CD14-positive monocyte (primary cell): ENCODE measurements around the gene OR4C12. TPM values are rescaled to one million over a fixed set of nuclear protein-coding genes. Genes with fewer than 3 reads are reported as not detected.
"Not testable (repeated sequence)": the region's sequence is repeated elsewhere in the genome, so short reads cannot be mapped to it uniquely, and the experiment has no call there.

Experiments used
- DNase-seq, 3 donors: peaks; one replicate each; pipeline ENCODE4 v3.0.0-alpha.2; 2011 to 2022
- H2AFZ ChIP-seq: 2 replicates; pipeline ENCODE4 v1.6.0; 2012; ENCODE audit warnings: mild to moderate bottlenecking, low read depth, low read length, inconsistent platforms; ENCODE audit not compliant: insufficient read depth, poor library complexity, severe bottlenecking
- H3K27ac ChIP-seq, 2 donors: 1 replicate in 1 of 2; 2 replicates in 1 of 2; pipeline ENCODE4 v1.5.1; 2012 to 2013; ENCODE audit warnings: low read length in 2 of 2, control low read depth in 1 of 2, inconsistent platforms in 1 of 2, low read depth in 1 of 2, mild to moderate bottlenecking in 1 of 2
- H3K27me3 ChIP-seq, 2 donors: one replicate each; pipeline versions ENCODE4 v1.6.0 to v1.6.1; 2011 to 2013; ENCODE audit warnings: low read length in 2 of 2; ENCODE audit not compliant: control insufficient read depth in 2 of 2, insufficient read depth in 2 of 2
- H3K36me3 ChIP-seq, 2 donors: replicated peaks in 1 of 2; 1 replicate in 1 of 2; 2 replicates in 1 of 2; pipeline versions ENCODE4 v1.5.1 to v1.6.1; 2012 to 2013; ENCODE audit warnings: low read length in 2 of 2, control low read depth in 1 of 2, inconsistent platforms in 1 of 2, mild to moderate bottlenecking in 1 of 2; ENCODE audit not compliant: insufficient read depth in 2 of 2, control insufficient read depth in 1 of 2
- H3K4me1 ChIP-seq, 2 donors: 1 replicate in 1 of 2; 2 replicates in 1 of 2; pipeline versions ENCODE4 v1.5.1 to v1.6.1; 2012 to 2013; ENCODE audit warnings: low read length in 2 of 2, control low read depth in 1 of 2, inconsistent platforms in 1 of 2, mild to moderate bottlenecking in 1 of 2, moderate library complexity in 1 of 2; ENCODE audit not compliant: insufficient read depth in 2 of 2, control insufficient read depth in 1 of 2
- H3K4me2 ChIP-seq: replicated peaks from 2 replicates; pipeline ENCODE3; 2012; ENCODE audit warnings: low read length, moderate library complexity, mild to moderate bottlenecking; ENCODE audit not compliant: poor library complexity, severe bottlenecking; ENCODE audit errors: extremely low read depth
- H3K4me3 ChIP-seq, 3 experiments: fragments of 200-600 bp in 1 of 3; sonication (generic) in 1 of 3; replicated peaks in 1 of 3; 1 replicate in 2 of 3; 2 replicates in 1 of 3; pipeline ENCODE4 v1.5.1; 2011 to 2013; ENCODE audit warnings: low read length in 3 of 3, mild to moderate bottlenecking in 3 of 3, control low read depth in 2 of 3, low read depth in 2 of 3, inconsistent platforms in 1 of 3, moderate library complexity in 1 of 3
- H3K79me2 ChIP-seq: 2 replicates; pipeline ENCODE4 v1.6.0; 2012; ENCODE audit warnings: mild to moderate bottlenecking, control low read depth, inconsistent platforms, low read length, moderate library complexity; ENCODE audit not compliant: insufficient read depth
- H3K9ac ChIP-seq: 2 replicates; pipeline ENCODE4 v1.6.0; 2017; ENCODE audit warnings: low read length, mild to moderate bottlenecking; ENCODE audit not compliant: insufficient read depth, poor library complexity, severe bottlenecking
- H3K9me3 ChIP-seq, 2 donors: replicated peaks in 1 of 2; 1 replicate in 1 of 2; 2 replicates in 1 of 2; pipeline versions ENCODE4 v1.5.1 to v1.6.1; 2012 to 2013; ENCODE audit warnings: low read length in 2 of 2, control low read depth in 1 of 2; ENCODE audit not compliant: control insufficient read depth in 1 of 2, insufficient read depth in 1 of 2
- H4K20me1 ChIP-seq: 2 replicates; pipeline ENCODE4 v1.6.0; 2012; ENCODE audit warnings: mild to moderate bottlenecking, low read length, control low read depth, moderate library complexity; ENCODE audit not compliant: insufficient read depth
- H3K27ac Mint-ChIP-seq, 7 donors: one replicate each; pipeline ENCODE4 v1.8.0; 2020; ENCODE audit warnings: mild to moderate bottlenecking in 7 of 7, mixed read lengths in 7 of 7, moderate library complexity in 6 of 7, inconsistent platforms in 2 of 7
- H3K27me3 Mint-ChIP-seq, 3 donors: one replicate each; pipeline ENCODE4 v1.8.0; 2021 to 2022; ENCODE audit warnings: low read depth in 3 of 3, mild to moderate bottlenecking in 3 of 3, mixed read lengths in 3 of 3, moderate library complexity in 3 of 3, inconsistent platforms in 1 of 3
- H3K36me3 Mint-ChIP-seq, 2 donors: one replicate each; pipeline ENCODE4 v1.8.0; 2020; ENCODE audit warnings: mixed read lengths in 2 of 2, inconsistent platforms in 1 of 2, mild to moderate bottlenecking in 1 of 2
- H3K4me1 Mint-ChIP-seq: one replicate; pipeline ENCODE4 v1.8.0; 2020; ENCODE audit warnings: mild to moderate bottlenecking, mixed read lengths
- H3K4me3 Mint-ChIP-seq, 2 donors: one replicate each; pipeline ENCODE4 v1.8.0; 2020; ENCODE audit warnings: mild to moderate bottlenecking in 2 of 2, mixed read lengths in 2 of 2, moderate library complexity in 1 of 2
- H3K9me3 Mint-ChIP-seq, 7 donors: one replicate each; pipeline ENCODE4 v1.8.0; 2020 to 2022; ENCODE audit warnings: mixed read lengths in 7 of 7, mild to moderate bottlenecking in 6 of 7, moderate library complexity in 6 of 7, inconsistent platforms in 2 of 7
- WGBS: methylation state at CpG from one replicate; pipeline ENCODE4 v1.1.5; 2013; ENCODE audit warnings: missing lambda C conversion rate; ENCODE audit not compliant: insufficient coverage; 5-methylcytosine and 5-hydroxymethylcytosine counted together
- intact Hi-C, 2 donors: fragments of 100-400 bp; cut with micrococcal nuclease; formaldehyde crosslinking; loops; one replicate each; pipeline versions ENCODE4 v1.15.0 to v1.15.1; 2023
- polyA plus RNA-seq, 3 donors: library from polyadenylated mRNA; depleted of rRNA in 1 of 3; unstranded in 2 of 3; stranded (reverse) in 1 of 3; fragments of 300-500 nt in 2 of 3; fragments of >200 nt in 1 of 3; fragmentation: Illumina TruSeq in 2 of 3; gene quantifications; 1 replicate in 2 of 3; 2 replicates in 1 of 3; pipeline ENCODE4 v1.2.3, GENCODE V29; 2012 to 2021
- TF ChIP-seq, protein P1 (sequence below): fragments of 200-600 bp; IDR thresholded peaks from one replicate; pipeline ENCODE4 v1.8.0; 2022; ENCODE audit warnings: antibody characterized with exemption, mild to moderate bottlenecking

OR4C12 gene
- polyA plus RNA-seq, 3 donors, result not detected

DNA sequence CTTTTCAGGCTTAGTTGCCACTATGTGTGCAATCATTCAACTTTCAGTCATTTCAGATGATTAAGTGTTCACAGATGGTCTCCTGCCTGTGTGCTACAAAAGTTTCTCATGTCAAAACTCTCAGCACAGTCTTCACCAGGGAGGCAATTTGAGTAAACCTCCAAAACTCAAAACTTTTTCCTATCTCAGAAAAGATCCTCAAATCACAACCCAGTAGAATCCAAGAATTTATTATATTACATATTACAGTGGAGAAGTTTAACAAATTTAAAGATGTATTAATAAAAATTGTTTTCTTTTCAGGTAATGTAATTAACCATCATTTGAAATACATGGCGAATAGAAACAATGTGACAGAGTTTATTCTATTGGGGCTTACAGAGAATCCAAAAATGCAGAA lies 30.2 kb downstream of the OR4C12 start, which contains the start of gene OR4C13:
Gene OR4C13, plus strand, starts transcription at position 301 of the 400 bp plus-strand sequence. Its CDS starts 32 bp downstream, at position 333.
- intact Hi-C loops, result no loop called here
- H3K4me3 ChIP-seq, result no peak within 1 kb of the TSS
- Mint-ChIP-seq H3K27me3 (no peaks in the 10 kb centered on the region), H3K4me3 (no peak within 1 kb of the TSS), H3K9me3 (peaks cover 0 to 16% (median 9%) of the 10 kb centered on the region in 7 donors), H3K36me3 (no peaks in the 10 kb centered on the region), H3K27ac (peak within 1 kb of the TSS in 1 of 7 donors; percentile 52), H3K4me1 (no peaks in the 10 kb centered on the region)
- H3K27ac ChIP-seq, result no peak within 1 kb of the TSS
- no peaks in the 10 kb centered on the region for H3K36me3 ChIP-seq
- no peak within 1 kb of the TSS for H2AFZ ChIP-seq
- H3K79me2 ChIP-seq, result no peaks in the 10 kb centered on the region
- no peaks in the 10 kb centered on the region for H3K27me3 ChIP-seq
- peaks cover 6 to 11% of the 10 kb centered on the region in 2 donors for H3K9me3 ChIP-seq
- no peak within 1 kb of the TSS for H3K9ac ChIP-seq
- no peak for DNase-seq
- TF ChIP-seq, protein P1, sequence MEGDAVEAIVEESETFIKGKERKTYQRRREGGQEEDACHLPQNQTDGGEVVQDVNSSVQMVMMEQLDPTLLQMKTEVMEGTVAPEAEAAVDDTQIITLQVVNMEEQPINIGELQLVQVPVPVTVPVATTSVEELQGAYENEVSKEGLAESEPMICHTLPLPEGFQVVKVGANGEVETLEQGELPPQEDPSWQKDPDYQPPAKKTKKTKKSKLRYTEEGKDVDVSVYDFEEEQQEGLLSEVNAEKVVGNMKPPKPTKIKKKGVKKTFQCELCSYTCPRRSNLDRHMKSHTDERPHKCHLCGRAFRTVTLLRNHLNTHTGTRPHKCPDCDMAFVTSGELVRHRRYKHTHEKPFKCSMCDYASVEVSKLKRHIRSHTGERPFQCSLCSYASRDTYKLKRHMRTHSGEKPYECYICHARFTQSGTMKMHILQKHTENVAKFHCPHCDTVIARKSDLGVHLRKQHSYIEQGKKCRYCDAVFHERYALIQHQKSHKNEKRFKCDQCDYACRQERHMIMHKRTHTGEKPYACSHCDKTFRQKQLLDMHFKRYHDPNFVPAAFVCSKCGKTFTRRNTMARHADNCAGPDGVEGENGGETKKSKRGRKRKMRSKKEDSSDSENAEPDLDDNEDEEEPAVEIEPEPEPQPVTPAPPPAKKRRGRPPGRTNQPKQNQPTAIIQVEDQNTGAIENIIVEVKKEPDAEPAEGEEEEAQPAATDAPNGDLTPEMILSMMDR, result no peak
- WGBS, result no CpG with 5 or more reads among the region's 1 CpG
- no peaks in the 10 kb centered on the region for H4K20me1 ChIP-seq
- H3K4me1 ChIP-seq, result no peaks in the 10 kb centered on the region
- H3K4me2 ChIP-seq, result no peak within 1 kb of the TSS

DNA sequence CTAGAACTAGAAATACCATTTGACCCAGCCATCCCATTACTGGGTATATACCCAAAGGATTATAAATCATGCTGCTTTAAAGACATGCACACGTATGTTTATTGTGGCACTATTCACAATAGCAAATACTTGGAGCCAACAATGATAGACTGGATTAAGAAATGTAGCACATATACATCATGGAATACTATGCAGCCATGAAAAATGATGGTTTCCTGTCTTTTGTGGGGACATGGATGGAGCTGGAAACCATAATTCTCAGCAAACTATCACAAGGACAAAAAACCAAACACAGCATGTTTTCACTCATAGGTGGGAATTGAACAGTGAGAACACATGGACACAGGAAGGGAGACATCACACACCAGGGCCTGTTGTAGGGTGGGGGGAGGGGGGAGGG lies 33.6 kb downstream of the OR4C12 start:
- DNase-seq, H3K4me1 Mint-ChIP-seq, H3K27ac Mint-ChIP-seq, H4K20me1 ChIP-seq, H3K27me3 Mint-ChIP-seq, H3K27me3 ChIP-seq, intact Hi-C loops, H3K36me3 ChIP-seq, H3K4me1 ChIP-seq, H3K9ac ChIP-seq, H3K9me3 ChIP-seq, H2AFZ ChIP-seq, H3K4me3 Mint-ChIP-seq, H3K4me2 ChIP-seq, H3K79me2 ChIP-seq, H3K36me3 Mint-ChIP-seq, H3K27ac ChIP-seq, H3K4me3 ChIP-seq: not testable (repeated sequence)
- WGBS, result no CpG with 5 or more reads among the region's 1 CpG
- H3K9me3 Mint-ChIP-seq, result peaks cover 0 to 11% (median 5%) of the 10 kb centered on the region in 7 donors

Other genes with a start within 250 kb of the OR4C12 start
- not detected for gene OR4C13, start 30.1 kb downstream of the OR4C12 start, polyA plus RNA-seq
- not detected for gene OR4C45, start 50.3 kb upstream of the OR4C12 start, polyA plus RNA-seq